B cell (primary cell): ENCODE measurements around the gene GPC5.

Experiments used
- CTCF ChIP-seq: fragments of 200-600 bp; IDR thresholded peaks from one replicate; pipeline ENCODE4 v1.8.0; 2022; ENCODE audit warnings: antibody characterized with exemption, mild to moderate bottlenecking
- EZH2 ChIP-seq: IDR thresholded peaks from 2 replicates; pipeline ENCODE4 v1.6.1; 2012; ENCODE audit warnings: borderline replicate concordance, low read depth, mild to moderate bottlenecking, moderate library complexity, low read length; ENCODE audit not compliant: insufficient read depth, poor library complexity, severe bottlenecking

GRCh38 chr13:91804724-91805123, 406.3 kb downstream of the GPC5 start:
- no peak for TF ChIP-seq CTCF
- TF ChIP-seq EZH2 = no peak
